GM18909 (cell line): ENCODE measurements around the gene TGFB1I1.
"Not testable (repeated sequence)": the region's sequence is repeated elsewhere in the genome, so short reads cannot be mapped to it uniquely, and the experiment has no call there.

Source experiments
- ATAC-seq: cut with Tn5 transposase; IDR thresholded peaks from one replicate; pipeline ENCODE4 v1.9.1; 2021; ENCODE audit warnings: mild to moderate bottlenecking; ENCODE audit not compliant: unreplicated experiment, poor library complexity

TGFB1I1 gene

DNA sequence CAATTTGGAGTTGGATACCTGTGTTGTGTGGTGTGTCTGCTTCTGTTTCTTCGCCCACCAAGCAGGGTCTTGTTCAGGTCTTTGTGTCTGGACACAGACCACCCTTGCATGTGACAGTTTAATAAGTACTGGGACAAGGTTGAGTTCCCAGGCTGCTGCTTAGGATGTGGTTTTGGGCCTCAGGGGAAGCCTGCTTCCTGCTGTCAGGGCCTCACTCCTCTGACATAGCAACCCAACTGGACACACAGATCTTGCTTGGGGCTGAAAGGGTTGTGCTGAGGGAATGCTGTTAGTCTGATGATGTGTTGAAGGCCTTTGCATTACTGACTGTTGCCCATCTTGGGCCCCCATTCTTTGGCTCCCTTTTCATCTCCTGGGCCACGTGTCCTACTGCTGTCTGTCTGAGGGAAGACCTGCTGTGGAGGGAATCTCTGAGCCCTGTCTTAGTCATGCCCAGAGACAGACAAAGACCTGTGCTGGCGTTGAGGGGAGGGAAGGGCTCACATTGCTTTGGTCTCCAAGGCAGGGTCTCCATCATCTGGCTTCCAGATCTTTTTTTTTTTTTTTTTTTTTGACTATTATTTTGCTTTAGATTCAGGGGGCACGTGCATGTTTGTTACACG lies 4.7 kb upstream of the TGFB1I1 start:
- peak; percentile 65 for ATAC-seq

DNA sequence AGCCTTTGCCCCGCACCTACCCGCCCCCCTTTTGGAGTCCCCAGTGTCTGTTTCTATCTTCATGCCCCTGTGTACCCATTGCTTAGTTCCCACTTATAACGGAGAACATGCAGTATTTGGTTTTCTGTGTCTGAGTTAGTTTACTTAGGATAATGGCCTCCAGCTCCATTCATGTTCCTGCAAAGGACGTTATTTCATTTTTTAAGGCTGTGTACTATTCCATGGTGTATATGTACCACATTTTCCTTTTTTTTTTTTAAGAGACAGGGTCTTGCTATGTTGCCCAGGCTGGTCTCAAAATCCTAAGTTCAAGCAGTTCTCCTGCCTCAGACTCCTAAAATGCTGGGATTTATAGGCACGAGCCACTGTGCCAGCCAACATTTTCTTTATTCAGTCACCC lies 4.1 kb upstream of the TGFB1I1 start:
- no peak for ATAC-seq

- ATAC-seq = no peak
Measured at GRCh38 chr16:31470615-31471014, 1.3 kb upstream of the TGFB1I1 start.

DNA sequence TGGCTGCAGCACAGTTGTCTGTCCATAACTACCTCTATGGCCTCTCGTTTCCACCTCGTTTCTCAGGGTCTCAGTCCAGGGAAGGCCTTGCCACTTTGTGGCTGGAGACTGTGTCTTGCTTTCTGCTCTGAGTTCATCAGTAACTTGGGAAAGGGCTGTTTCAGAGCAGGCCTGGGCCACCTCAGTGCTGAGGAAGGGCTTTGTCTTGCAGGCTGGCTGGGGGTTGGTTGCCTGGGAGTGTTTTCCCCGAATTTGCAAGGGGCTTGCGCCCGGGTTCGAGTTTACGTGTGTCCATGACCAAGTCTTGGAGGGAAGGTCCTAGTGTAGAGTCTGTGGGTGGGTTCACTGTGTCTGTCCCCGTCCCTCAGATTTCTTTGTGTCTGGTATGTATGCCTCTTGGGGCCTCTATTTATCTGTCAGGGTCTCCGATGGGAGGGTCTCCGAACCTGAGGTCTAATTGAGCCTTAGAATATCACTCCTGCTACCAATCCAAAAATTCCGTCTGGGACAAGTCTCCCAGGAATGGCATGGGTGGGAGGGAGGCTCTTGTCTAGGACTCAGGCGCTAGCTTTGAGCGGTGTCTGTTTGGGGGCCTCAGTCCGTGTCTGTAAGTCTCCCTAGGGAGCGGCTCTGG lies 594 bp upstream of the TGFB1I1 start:
- ATAC-seq = no peak

- peak; percentile 70 for ATAC-seq
Measured at GRCh38 chr16:31472709-31473203, 804 bp downstream of the TGFB1I1 start.

DNA sequence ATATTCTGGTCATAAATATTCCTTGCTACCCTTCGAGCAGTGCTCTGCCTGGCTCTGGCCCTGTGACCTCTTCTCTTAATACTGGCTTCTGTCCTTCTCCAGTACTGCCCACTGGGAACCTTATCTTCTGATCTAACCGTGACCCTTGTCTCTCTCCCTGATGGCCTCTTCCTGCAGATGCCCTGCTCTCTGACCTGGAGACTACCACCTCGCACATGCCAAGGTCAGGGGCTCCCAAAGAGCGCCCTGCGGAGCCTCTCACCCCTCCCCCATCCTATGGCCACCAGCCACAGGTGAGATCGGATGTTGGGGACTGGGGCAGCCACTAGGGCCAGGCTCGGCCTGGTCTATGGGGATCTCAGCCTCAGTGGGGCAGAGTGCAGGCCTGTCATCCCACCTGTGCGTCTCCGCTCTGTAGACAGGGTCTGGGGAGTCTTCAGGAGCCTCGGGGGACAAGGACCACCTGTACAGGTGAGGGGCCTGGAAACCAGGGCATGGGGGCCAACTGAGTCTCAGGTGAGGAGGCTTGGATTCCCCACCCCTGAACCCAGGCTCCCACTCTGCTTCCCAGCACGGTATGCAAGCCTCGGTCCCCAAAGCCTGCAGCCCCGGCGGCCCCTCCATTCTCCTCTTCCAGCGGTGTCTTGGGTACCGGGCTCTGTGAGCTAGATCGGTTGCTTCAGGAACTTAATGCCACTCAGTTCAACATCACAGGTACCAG lies 1.5 kb downstream of the TGFB1I1 start:
- ATAC-seq = no peak

- no peak for ATAC-seq
Measured at GRCh38 chr16:31474173-31474714, 2.3 kb downstream of the TGFB1I1 start.

DNA sequence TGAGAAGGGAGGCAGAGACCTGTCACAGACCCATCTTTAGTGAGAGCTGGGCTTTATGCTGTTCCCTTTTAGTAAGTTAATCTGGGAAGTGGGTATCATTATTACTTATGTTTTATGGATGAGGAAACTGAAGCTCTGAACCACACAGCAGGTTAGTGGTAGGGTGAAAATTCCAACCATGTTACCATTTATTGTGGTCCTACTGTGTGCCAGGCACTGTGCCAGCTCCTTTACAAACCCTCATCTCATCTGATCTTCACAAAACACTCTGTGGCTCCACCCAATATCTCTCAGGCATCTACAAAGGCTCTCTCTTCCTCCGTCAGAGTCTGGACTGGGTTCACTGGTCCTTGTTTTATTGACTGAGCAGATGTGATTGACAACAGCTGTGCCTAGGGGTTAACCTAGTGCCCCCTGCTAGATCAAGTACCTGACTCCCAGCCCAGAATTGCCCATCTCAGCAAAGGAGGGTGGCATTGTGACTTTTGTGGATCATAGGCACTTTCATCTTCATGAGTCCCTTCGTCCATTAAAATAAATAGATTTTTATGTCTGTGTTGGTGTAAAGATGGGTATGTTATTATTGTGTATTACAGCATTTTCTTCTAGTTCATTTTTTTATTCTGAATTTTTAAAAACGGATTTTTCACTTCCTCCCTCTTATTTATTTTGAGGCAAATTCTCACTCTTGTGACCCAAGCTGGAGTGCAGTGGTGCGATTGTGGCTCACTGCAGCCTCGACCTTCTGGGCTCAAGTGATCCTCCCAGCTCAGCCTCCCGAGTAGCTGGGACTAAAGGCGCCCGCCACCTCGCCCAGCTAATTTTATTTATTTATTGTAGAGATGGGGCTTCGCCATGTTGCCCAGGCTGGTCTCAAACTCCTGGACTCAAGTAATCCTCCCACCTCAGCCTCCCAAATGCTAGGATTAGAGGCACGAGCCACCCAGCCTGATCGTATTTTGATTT lies 3.1 kb downstream of the TGFB1I1 start:
- ATAC-seq = no peak

- ATAC-seq = no peak
Measured at GRCh38 chr16:31475946-31476302, 4.0 kb downstream of the TGFB1I1 start.

DNA sequence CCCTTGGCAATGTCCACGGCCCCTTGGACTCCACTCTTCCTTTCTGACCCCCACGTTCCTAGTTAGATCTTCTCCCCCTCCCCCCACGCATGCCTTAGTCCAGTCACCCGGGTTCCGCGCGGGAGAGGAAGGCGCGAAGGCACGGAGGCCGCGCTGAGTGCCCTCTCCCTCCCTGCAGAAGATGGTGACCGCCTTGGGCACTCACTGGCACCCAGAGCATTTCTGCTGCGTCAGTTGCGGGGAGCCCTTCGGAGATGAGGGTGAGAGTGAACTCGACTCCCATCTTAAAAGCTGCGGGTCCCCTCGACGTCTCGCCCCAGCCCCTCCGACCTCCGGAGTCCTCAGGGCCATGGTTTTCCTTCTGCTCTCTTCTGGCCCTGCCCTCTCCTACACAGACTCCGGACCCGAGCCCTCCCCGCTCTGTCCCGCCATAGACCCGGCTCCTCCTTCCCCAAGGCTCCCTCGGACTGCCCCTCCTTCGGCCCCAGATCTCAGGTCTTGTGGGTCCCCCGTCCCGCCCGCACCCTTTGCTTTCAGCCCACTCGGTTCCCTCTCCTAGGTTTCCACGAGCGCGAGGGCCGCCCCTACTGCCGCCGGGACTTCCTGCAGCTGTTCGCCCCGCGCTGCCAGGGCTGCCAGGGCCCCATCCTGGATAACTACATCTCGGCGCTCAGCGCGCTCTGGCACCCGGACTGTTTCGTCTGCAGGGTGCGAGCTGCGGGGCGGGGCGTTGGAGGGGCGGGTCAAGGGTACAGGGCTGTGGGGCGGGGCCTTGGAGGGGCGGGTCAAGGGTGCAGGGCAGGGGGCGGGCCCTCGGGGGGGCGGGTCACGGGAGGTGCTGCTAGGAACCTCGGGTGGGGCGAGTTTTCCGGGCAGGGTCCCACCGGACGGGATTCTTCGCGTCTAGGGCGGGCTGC lies 4.6 kb downstream of the TGFB1I1 start:
- ATAC-seq = no peak

- no peak for ATAC-seq
Measured at GRCh38 chr16:31477220-31478216, 5.6 kb downstream of the TGFB1I1 start.

- no peak for ATAC-seq
Measured at GRCh38 chr16:31478956-31479355, 7.0 kb downstream of the TGFB1I1 start.

DNA sequence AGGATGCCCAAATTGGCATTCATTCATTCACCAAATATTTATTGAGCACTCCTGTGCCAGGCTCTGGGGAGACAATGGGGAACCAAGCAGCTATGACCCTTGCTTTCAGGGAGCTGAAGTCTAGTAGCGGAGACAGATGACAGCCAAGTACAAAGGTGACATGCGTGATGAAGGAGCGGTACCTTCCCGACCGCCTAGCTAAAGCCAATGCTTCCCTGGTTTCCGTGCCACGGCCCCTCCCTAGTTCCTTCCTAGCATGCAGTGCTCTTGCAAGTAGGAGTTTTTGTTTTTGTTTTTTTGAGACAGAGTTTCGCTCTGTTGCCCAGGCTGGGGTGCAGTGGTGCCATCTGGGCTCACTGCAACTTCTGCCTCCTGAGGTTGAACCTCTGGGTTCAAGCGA lies 7.8 kb downstream of the TGFB1I1 start:
- ATAC-seq = no peak

GRCh38 chr16:31480851-31481536 lies 9.0 kb downstream of the TGFB1I1 start:
- no peak for ATAC-seq

GRCh38 chr16:31483081-31483480 lies 11.1 kb downstream of the TGFB1I1 start, which contains the start of gene SLC5A2:
Gene SLC5A2, plus strand, starts transcription at chr16:31483123. Its CDS starts 14 bp downstream, at chr16:31483137.
- no peak for ATAC-seq

DNA sequence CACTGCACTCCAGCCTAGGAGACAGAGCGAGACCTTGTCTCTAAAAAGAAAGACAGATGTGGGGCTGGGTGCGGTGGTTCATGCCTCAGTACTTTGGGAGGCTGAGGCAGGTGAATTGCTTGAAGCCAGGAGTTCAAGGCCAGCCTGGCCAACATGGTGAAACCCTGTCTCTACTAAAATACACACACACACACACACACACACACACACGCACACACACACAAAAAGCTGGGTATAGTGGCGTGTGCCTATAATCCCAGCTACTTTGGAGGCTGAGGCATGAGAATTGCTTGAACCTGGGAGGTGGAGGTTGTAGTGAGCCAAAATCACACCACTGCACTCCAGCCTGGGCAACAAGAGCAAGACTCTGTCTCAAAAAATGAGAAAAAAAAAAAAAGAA lies 12.1 kb downstream of the TGFB1I1 start:
- ATAC-seq = not testable (repeated sequence)

GRCh38 chr16:31484491-31485171 lies 12.7 kb downstream of the TGFB1I1 start:
- no peak for ATAC-seq
